ENCODE data around the gene MAPK1.
"Not testable (repeated sequence)": the region's sequence is repeated elsewhere in the genome, so short reads cannot be mapped to it uniquely, and the experiment has no call there.

Gene MAPK1

GRCh38 chr22:21811982-21812381 is 55.5 kb downstream of the MAPK1 start:
- H3K4me3 ChIP-seq (ENCODE audit: control insufficient read depth, low read depth, low read length) = no peak overlapping the region
- no peak for TF ChIP-seq CTCF (conservative IDR thresholded peaks at IDR 0.05; ENCODE audit: control insufficient read depth, insufficient read depth, low read depth, low read length)
- DNase-seq (ENCODE audit: low read depth) = no peak

- no peak overlapping the region for H3K4me3 ChIP-seq (ENCODE audit: control insufficient read depth, low read depth, low read length)
- peak; percentile 19 for DNase-seq (ENCODE audit: low read depth)
- TF ChIP-seq CTCF (conservative IDR thresholded peaks at IDR 0.05; ENCODE audit: control insufficient read depth, insufficient read depth, low read depth, low read length) = no peak
These were observed 59.6 kb downstream of the MAPK1 start for GRCh38 chr22:21807544-21808529.

GRCh38 chr22:21805325-21805724 is 62.1 kb downstream of the MAPK1 start:
- DNase-seq (ENCODE audit: low read depth); H3K4me3 ChIP-seq (ENCODE audit: control insufficient read depth, low read depth, low read length): not testable (repeated sequence)

GRCh38 chr22:21803811-21804249 is 63.6 kb downstream of the MAPK1 start:
- no peak for DNase-seq (ENCODE audit: low read depth)
- no peak for TF ChIP-seq CTCF (conservative IDR thresholded peaks at IDR 0.05; ENCODE audit: control insufficient read depth, insufficient read depth, low read depth, low read length)
- H3K4me3 ChIP-seq (ENCODE audit: control insufficient read depth, low read depth, low read length) = no peak overlapping the region

- DNase-seq (ENCODE audit: low read depth) = no peak
- TF ChIP-seq CTCF (conservative IDR thresholded peaks at IDR 0.05; ENCODE audit: control insufficient read depth, insufficient read depth, low read depth, low read length) = no peak
- no peak overlapping the region for H3K4me3 ChIP-seq (ENCODE audit: control insufficient read depth, low read depth, low read length)
These were observed 64.8 kb downstream of the MAPK1 start for GRCh38 chr22:21802673-21803072.

GRCh38 chr22:21802056-21802455 is 65.4 kb downstream of the MAPK1 start:
- no peak overlapping the region for H3K4me3 ChIP-seq (ENCODE audit: control insufficient read depth, low read depth, low read length)
- no peak for TF ChIP-seq CTCF (conservative IDR thresholded peaks at IDR 0.05; ENCODE audit: control insufficient read depth, insufficient read depth, low read depth, low read length)
- peak; percentile 31 for DNase-seq (ENCODE audit: low read depth)

- H3K4me3 ChIP-seq (ENCODE audit: control insufficient read depth, low read depth, low read length); DNase-seq (ENCODE audit: low read depth): not testable (repeated sequence)
These were observed 66.2 kb downstream of the MAPK1 start for GRCh38 chr22:21801304-21801644.
